ENCODE data around the gene CNTD1. TPM values are rescaled to one million over a fixed set of nuclear protein-coding genes. Genes with fewer than 3 reads are reported as not detected.

Gene CNTD1
- total and polyA plus RNA-seq, 2 of the 4 experiments (the other 2 are of a cell fraction), result not detected

DNA sequence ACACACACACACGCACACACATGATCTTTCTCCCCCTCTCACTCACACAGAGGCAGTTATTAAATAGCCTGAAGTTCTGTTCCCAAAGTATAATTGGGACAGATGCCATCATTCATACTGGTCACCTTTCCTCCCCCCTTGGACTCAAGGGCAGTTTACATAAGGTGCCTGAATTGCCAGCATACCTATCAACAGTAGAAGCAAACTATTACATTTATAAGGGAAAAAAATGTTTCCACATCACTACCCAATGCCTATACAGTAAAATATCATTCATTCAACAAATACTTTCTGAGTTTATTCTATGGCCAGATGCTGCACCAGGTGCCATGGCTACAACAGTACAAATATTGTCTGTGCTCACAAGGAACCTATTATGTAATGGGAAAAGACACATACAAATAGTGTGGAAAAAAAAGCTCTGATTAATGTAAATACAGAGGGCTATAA lies 6.3 kb downstream of the CNTD1 start:
- in situ Hi-C loops (cut with MboI; ENCODE audit: low sequenced_read_pairs) (no loop called here), dilution Hi-C loops (cut with HindIII; ENCODE audit: low sequenced_read_pairs, unreplicated experiment) (no loop called here), intact Hi-C loops (cut with micrococcal nuclease) (no loop called here)
- no CpG with 5 or more reads among the region's 1 CpG for WGBS, 2 experiments (ENCODE audit: extremely low coverage in 2 of 2, insufficient read length in 1 of 2)
- Histone ChIP-seq H4K5ac (ENCODE audit: low read depth, low read length) (no peak overlapping the region), H3K4ac (ENCODE audit: low read depth, low read length) (no peak overlapping the region), H3K23ac (ENCODE audit: low read depth, low read length) (no peak overlapping the region), H3K9me3 (ENCODE audit: control insufficient read depth, insufficient read depth, low read length) (no peaks in the 10 kb centered on the region), H4K8ac (ENCODE audit: low read depth in 2 of 2, low read length in 2 of 2) (no peak overlapping the region), H3K56ac (ENCODE audit: extremely low read depth, insufficient read depth, low read length) (no peak overlapping the region), H3K18ac (ENCODE audit: low read depth, low read length) (no peak overlapping the region), H3K4me2 (ENCODE audit: low read depth, low read length) (no peak overlapping the region), H3K9ac (ENCODE audit: low read depth, low read length) (no peak overlapping the region), H3K79me1 (ENCODE audit: low read depth in 1 of 2, low read length in 2 of 2) (no peaks in the 10 kb centered on the region), H3K36me3 (ENCODE audit: control insufficient read depth, insufficient read depth, low read length) (no peaks in the 10 kb centered on the region), H2AK9ac (replicated peaks; ENCODE audit: low read depth, low read length, poor library complexity) (no peak overlapping the region), H2BK5ac (ENCODE audit: low read depth, low read length, poor library complexity, severe bottlenecking) (no peak overlapping the region), H4K91ac (ENCODE audit: insufficient read depth, low read depth, low read length) (no peak overlapping the region), H3K9me1 (ENCODE audit: insufficient read depth, low read length) (peaks cover 5% of the 10 kb centered on the region; the same call in 1 of the 2 replicates), H3K27ac (ENCODE audit: insufficient read depth, low read length) (no peak overlapping the region), H2AK5ac (ENCODE audit: low read depth, low read length) (no peak overlapping the region), H3K4me3 (ENCODE audit: insufficient read depth, low read depth, low read length) (no peak overlapping the region), H4K20me1 (ENCODE audit: insufficient read depth, low read length) (no peaks in the 10 kb centered on the region), H2AFZ (replicated peaks; ENCODE audit: low read length, poor library complexity) (no peak overlapping the region), H3K27me3 (ENCODE audit: control insufficient read depth, insufficient read depth, low read length) (no peaks in the 10 kb centered on the region), H3K4me1 (ENCODE audit: control insufficient read depth, insufficient read depth, low read length) (peaks cover 3% of the 10 kb centered on the region; the same call in 1 of the 2 replicates), H2BK15ac (ENCODE audit: low read depth, low read length) (no peak overlapping the region), H2BK20ac (ENCODE audit: low read depth, low read length) (no peak overlapping the region), H3K14ac (replicated peaks; ENCODE audit: low read depth, low read length) (no peak overlapping the region), H2BK120ac (ENCODE audit: low read depth, low read length) (no peak overlapping the region)
- DNase-seq (peak; percentile 13), ATAC-seq (ENCODE audit: low read depth) (no peak)
- TF ChIP-seq RCOR1 (IDR thresholded peaks at IDR 0.05; ENCODE audit: insufficient replicate concordance, low read length) (no peak), RAD21 (IDR thresholded peaks at IDR 0.05; ENCODE audit: low read length) (no peak), CHD1 (IDR thresholded peaks at IDR 0.05; ENCODE audit: low read depth, low read length) (no peak), MAZ (IDR thresholded peaks at IDR 0.05; ENCODE audit: borderline replicate concordance, low read depth, low read length) (no peak), RFX5 (IDR thresholded peaks at IDR 0.05; ENCODE audit: low read depth, low read length) (no peak), ELK1 (IDR thresholded peaks at IDR 0.05; ENCODE audit: borderline replicate concordance, low read depth, low read length) (no peak), FOS (IDR thresholded peaks at IDR 0.05; ENCODE audit: low read depth, low read length) (no peak), MXI1 (IDR thresholded peaks at IDR 0.05; ENCODE audit: borderline replicate concordance, low read depth, low read length) (no peak), SMC3 (IDR thresholded peaks at IDR 0.05; ENCODE audit: low read depth, low read length) (no peak), CTCF (conservative IDR thresholded peaks at IDR 0.05; ENCODE audit: low read depth, low read length) (no peak), POLR2A (IDR thresholded peaks at IDR 0.05; ENCODE audit: low read depth, low read length) (no peak), MAFK (IDR thresholded peaks at IDR 0.05; ENCODE audit: low read depth, low read length) (no peak), NFE2L2 (IDR thresholded peaks at IDR 0.05; ENCODE audit: low read depth, low read length) (no peak), CEBPB (IDR thresholded peaks at IDR 0.05; ENCODE audit: low read depth, low read length) (no peak), USF2 (IDR thresholded peaks at IDR 0.05; ENCODE audit: low read depth, low read length) (no peak), BHLHE40 (IDR thresholded peaks at IDR 0.05; ENCODE audit: low read depth, low read length) (no peak)
- ChIA-PET POLR2A (ENCODE audit: unreplicated experiment) (no interaction called here), CTCF (no interaction called here)
- no TSS peak for BruUV-seq (replicated peaks)
